T-cell (primary cell): ENCODE results near the gene MIEF1. TPM values are rescaled to one million over a fixed set of nuclear protein-coding genes. Genes with fewer than 3 reads are reported as not detected.
"Not testable (repeated sequence)": the region's sequence is repeated elsewhere in the genome, so short reads cannot be mapped to it uniquely, and the experiment has no call there.

Source experiments
- ATAC-seq, 4 experiments: fragments of 200-7000 bp in 3 of 4; fragments of 150-1000 bp in 1 of 4; cut with Tn5 transposase; replicated peaks in 1 of 4; 1 replicate in 3 of 4; 2 replicates in 1 of 4; pipeline ENCODE4 v1.10.0; 2021; ENCODE audit warnings: moderate library complexity in 3 of 4, mild to moderate bottlenecking in 2 of 4, moderate number of reproducible peaks in 1 of 4
- CTCF ChIA-PET, 2 donors: fragments of 300-600 bp; sonication (Branson Sonifier 250); formaldehyde crosslinking; loops; one replicate each; lab custom pipeline; 2022; ENCODE audit warnings: antibody characterized with exemption in 2 of 2; lab: Charles Lee
- POLR2A ChIA-PET, 2 donors: fragments of 300-600 bp; sonication (Branson Sonifier 250); formaldehyde crosslinking; loops; one replicate each; lab custom pipeline; 2022; ENCODE audit warnings: antibody characterized with exemption in 2 of 2; lab: Charles Lee
- DNase-seq, 35 experiments: peaks; one replicate each; pipeline versions ENCODE4 v3.0.0 to v3.0.0-alpha.2; 2013 to 2023
- H3K27ac ChIP-seq: one replicate; pipeline ENCODE4 v1.5.1; 2013; ENCODE audit warnings: low read length
- H3K27me3 ChIP-seq, 2 experiments: replicated peaks in 1 of 2; 1 replicate in 1 of 2; 2 replicates in 1 of 2; pipeline versions ENCODE4 v1.6.1 to v1.7.0; 2013; ENCODE audit warnings: low read length in 1 of 2, mixed read lengths in 1 of 2; ENCODE audit not compliant: control insufficient read depth in 2 of 2, insufficient read depth in 2 of 2; ENCODE audit errors: extremely low read depth in 1 of 2
- H3K36me3 ChIP-seq, 2 donors: 1 replicate in 1 of 2; 2 replicates in 1 of 2; pipeline versions ENCODE4 v1.6.1 to v1.7.0; 2013; ENCODE audit warnings: low read length in 1 of 2; ENCODE audit not compliant: control insufficient read depth in 2 of 2, insufficient read depth in 1 of 2; ENCODE audit errors: extremely low read depth in 1 of 2
- H3K4me1 ChIP-seq, 2 experiments: 1 replicate in 1 of 2; 2 replicates in 1 of 2; pipeline versions ENCODE4 v1.6.1 to v1.7.0; 2013; ENCODE audit warnings: low read length in 2 of 2, mixed read lengths in 1 of 2; ENCODE audit not compliant: insufficient read depth in 2 of 2, control insufficient read depth in 1 of 2; ENCODE audit errors: extremely low read depth in 1 of 2
- H3K4me3 ChIP-seq, 2 donors: 1 replicate in 1 of 2; 2 replicates in 1 of 2; pipeline versions ENCODE4 v1.5.1 to v1.7.0; 2013; ENCODE audit warnings: mild to moderate bottlenecking in 2 of 2, low read length in 1 of 2, moderate library complexity in 1 of 2; ENCODE audit not compliant: control insufficient read depth in 1 of 2; ENCODE audit errors: extremely low read depth in 1 of 2
- H3K9me3 ChIP-seq: 2 replicates; pipeline ENCODE4 v1.7.0; 2013
- H3K27ac Mint-ChIP-seq, 2 donors: one replicate each; pipeline ENCODE4 v1.8.0; 2020 to 2021; ENCODE audit warnings: mild to moderate bottlenecking in 2 of 2, mixed read lengths in 2 of 2
- H3K27me3 Mint-ChIP-seq, 2 donors: one replicate each; pipeline ENCODE4 v1.8.0; 2021 to 2022; ENCODE audit warnings: mixed read lengths in 2 of 2
- H3K36me3 Mint-ChIP-seq: one replicate; pipeline ENCODE4 v1.8.0; 2021; ENCODE audit warnings: mixed read lengths
- H3K4me1 Mint-ChIP-seq, 3 donors: one replicate each; pipeline ENCODE4 v1.8.0; 2020 to 2022; ENCODE audit warnings: mixed read lengths in 3 of 3, mild to moderate bottlenecking in 1 of 3
- H3K4me3 Mint-ChIP-seq, 3 donors: one replicate each; pipeline ENCODE4 v1.8.0; 2020 to 2022; ENCODE audit warnings: mild to moderate bottlenecking in 3 of 3, mixed read lengths in 3 of 3, moderate library complexity in 3 of 3
- H3K9me3 Mint-ChIP-seq, 3 donors: one replicate each; pipeline ENCODE4 v1.8.0; 2020 to 2022; ENCODE audit warnings: mixed read lengths in 3 of 3
- WGBS: methylation state at CpG from one replicate; pipeline ENCODE4 v1.1.5; 2013; ENCODE audit warnings: missing lambda C conversion rate; ENCODE audit not compliant: insufficient coverage; 5-methylcytosine and 5-hydroxymethylcytosine counted together
- total RNA-seq, 35 experiments: library from RNA in 6 of 35; stranded (reverse) in 6 of 35; fragments of 120-200 nt in 1 of 35; gene quantifications; one replicate each; pipeline versions ENCODE4 v1.2.1 to v1.2.4 and lab custom pipeline; 2013 to 2026

The MIEF1 gene
- total RNA-seq, 5 donors from 2014 or later (not counting 1 experiment from before 2014, with no cell fraction given), result 19.7 to 44.1 (median 38.5) TPM

GRCh38 chr22:39518996-39519680 is 17.0 kb downstream of the MIEF1 start:
- 6% methylated on average over 20 of the region's 24 CpGs for WGBS
- H3K27me3 ChIP-seq, result no peaks in the 10 kb centered on the region
- Mint-ChIP-seq H3K4me3 (peak overlapping the region; percentile 85 to 95 (median 94)), H3K36me3 (peaks cover 36% of the 10 kb centered on the region), H3K27ac (peak overlapping the region; percentile 96 to 98), H3K4me1 (peaks cover 37 to 45% (median 45%) of the 10 kb centered on the region in 3 donors), H3K9me3 (no peaks in the 10 kb centered on the region), H3K27me3 (peaks cover 0 to 2% of the 10 kb centered on the region in 2 donors)
- CTCF ChIA-PET, result interaction anchor here (0.5 to 2.2 kb wide), 6 partner anchors 10 to 491 kb away, joined by 3 to 17 read pairs (median 4); no protein-coding TSS in a partner anchor
- peak overlapping the region; percentile 83 for H3K27ac ChIP-seq
- POLR2A ChIA-PET, result interaction anchor here (0.6 to 1.3 kb wide), 12 partner anchors 10 to 1987 kb away, joined by 3 to 29 read pairs (median 4); partner anchors contain the start of genes MIEF1 (in 2 of the 2), RPL3 (in 1 of the 2) and TAB1 (in 1 of the 2)
- peaks cover 14 to 50% of the 10 kb centered on the region in 2 donors for H3K36me3 ChIP-seq
- H3K4me3 ChIP-seq, result peak overlapping the region; percentile 89 to 99
- no peak for ATAC-seq
- no peaks in the 10 kb centered on the region for H3K9me3 ChIP-seq
- no peak for DNase-seq
- peaks cover 24 to 42% of the 10 kb centered on the region in 2 experiments for H3K4me1 ChIP-seq

GRCh38 chr22:39519681-39520225 is 17.7 kb downstream of the MIEF1 start:
- Mint-ChIP-seq H3K36me3 (peaks cover 33% of the 10 kb centered on the region), H3K9me3 (no peaks in the 10 kb centered on the region), H3K27me3 (peaks cover 0 to 2% of the 10 kb centered on the region in 2 donors), H3K4me1 (peaks cover 35 to 47% (median 46%) of the 10 kb centered on the region in 3 donors), H3K4me3 (peak overlapping the region; percentile 85 to 95 (median 94)), H3K27ac (peak overlapping the region; percentile 96 to 98)
- peaks cover 19 to 48% of the 10 kb centered on the region in 2 donors for H3K36me3 ChIP-seq
- DNase-seq, result peak in 16 of 35 experiments; percentile 24 to 97 (median 96)
- CTCF ChIA-PET, result interaction anchor here (0.5 to 2.2 kb wide), 9 partner anchors 9 to 525 kb away, joined by 3 to 17 read pairs (median 4); partner anchors contain the start of gene MIEF1 (in 1 of the 2)
- peak overlapping the region; percentile 89 to 99 for H3K4me3 ChIP-seq
- H3K4me1 ChIP-seq, result peaks cover 24 to 47% of the 10 kb centered on the region in 2 experiments
- no peaks in the 10 kb centered on the region for H3K27me3 ChIP-seq
- H3K27ac ChIP-seq, result peak overlapping the region; percentile 83
- WGBS, result under 1% methylated on average over 46 of the region's 47 CpGs
- POLR2A ChIA-PET, result interaction anchor here (0.6 to 1.3 kb wide), 17 partner anchors 9 to 1986 kb away, joined by 3 to 29 read pairs (median 4); partner anchors contain the start of genes MIEF1 (in 2 of the 2), RPL3 (in 1 of the 2) and TAB1 (in 1 of the 2)
- peak; percentile 90 to 92 (median 91) for ATAC-seq
- H3K9me3 ChIP-seq, result no peaks in the 10 kb centered on the region

- POLR2A ChIA-PET, result interaction anchor here (0.6 to 1.3 kb wide), 15 partner anchors 9 to 723 kb away, joined by 3 to 29 read pairs (median 4); partner anchors contain the start of genes MIEF1 (in 2 of the 2), RPL3 (in 1 of the 2) and TAB1 (in 1 of the 2)
- H3K4me1 ChIP-seq, result peaks cover 24 to 54% of the 10 kb centered on the region in 2 experiments
- peaks cover 15 to 47% of the 10 kb centered on the region in 2 donors for H3K36me3 ChIP-seq
- peak within 1 kb of the TSS; percentile 83 for H3K27ac ChIP-seq
- Mint-ChIP-seq H3K27me3 (peaks cover 0 to 2% of the 10 kb centered on the region in 2 donors), H3K27ac (peak within 1 kb of the TSS; percentile 96 to 98), H3K4me1 (peaks cover 42 to 54% (median 53%) of the 10 kb centered on the region in 3 donors), H3K9me3 (no peaks in the 10 kb centered on the region), H3K36me3 (peaks cover 30% of the 10 kb centered on the region), H3K4me3 (peak within 1 kb of the TSS; percentile 85 to 95 (median 94))
- peak within 1 kb of the TSS; percentile 89 to 99 for H3K4me3 ChIP-seq
- peak in 33 of 35 experiments; percentile 34 to 99 (median 95) for DNase-seq
- H3K9me3 ChIP-seq, result no peaks in the 10 kb centered on the region
- WGBS, result under 1% methylated on average over 67 of the region's 86 CpGs
- peak; percentile 47 to 63 (median 54) for ATAC-seq
- CTCF ChIA-PET, result interaction anchor here (0.7 to 2.2 kb wide), 7 partner anchors 9 to 524 kb away, joined by 3 to 17 read pairs (median 5); partner anchors contain the start of gene MIEF1 (in 1 of the 2)
- no peaks in the 10 kb centered on the region for H3K27me3 ChIP-seq
Observed at GRCh38 chr22:39520226-39521105, 18.4 kb downstream of the MIEF1 start, which contains the start of gene ATF4. TSS of gene ATF4 (plus strand) at chr22:39520562. CDS start at chr22:39521446, 884 bp downstream.

- CTCF ChIA-PET, result interaction anchor here in 1 of 2 donors (2.2 kb wide), 1 partner anchor 8 kb away, joined by 17 read pairs; no protein-coding TSS in a partner anchor
- DNase-seq, result peak in 1 of 35 experiments; percentile 9
- not testable (repeated sequence) for H3K27me3 Mint-ChIP-seq, H3K27me3 ChIP-seq, H3K9me3 Mint-ChIP-seq, ATAC-seq, H3K9me3 ChIP-seq
- H3K4me3 Mint-ChIP-seq, result peak overlapping the region; percentile 85 to 95 (median 94)
- H3K27ac ChIP-seq, result peak overlapping the region; percentile 83
- peaks cover 50 to 59% (median 59%) of the 10 kb centered on the region in 3 donors for H3K4me1 Mint-ChIP-seq
- 0% methylated on average over 6 of the region's 28 CpGs for WGBS
- POLR2A ChIA-PET, result interaction anchor here (0.6 kb wide), 2 partner anchors 11 to 75 kb away, joined by 3 to 4 read pairs; no protein-coding TSS in a partner anchor
- peaks cover 27% of the 10 kb centered on the region for H3K36me3 Mint-ChIP-seq
- H3K36me3 ChIP-seq, result peaks cover 14 to 41% of the 10 kb centered on the region in 2 donors
- peak overlapping the region; percentile 96 to 98 for H3K27ac Mint-ChIP-seq
- peak overlapping the region; percentile 89 to 99 for H3K4me3 ChIP-seq
- H3K4me1 ChIP-seq, result peaks cover 24 to 63% of the 10 kb centered on the region in 2 experiments
Observed at GRCh38 chr22:39521106-39521885, 19.2 kb downstream of the MIEF1 start.

- no CpG with 5 or more reads among the region's 5 CpGs for WGBS
- ChIA-PET POLR2A (interaction anchor here (0.7 to 1.3 kb wide), 4 partner anchors 25 to 522 kb away, joined by 3 to 9 read pairs (median 4); partner anchors contain the start of gene TAB1 (in 1 of the 2)), CTCF (interaction anchor here (0.6 to 1.3 kb wide), 3 partner anchors 19 to 175 kb away, joined by 3 to 5 read pairs (median 3); partner anchors contain the start of gene MIEF1 (in 1 of the 2))
- Mint-ChIP-seq H3K36me3 (peaks cover 27% of the 10 kb centered on the region), H3K4me1 (peaks cover 56 to 65% (median 64%) of the 10 kb centered on the region in 3 donors), H3K27ac (peak overlapping the region; percentile 96 to 98), H3K4me3 (peak overlapping the region; percentile 85 to 95 (median 94))
- ATAC-seq, DNase-seq, H3K27me3 ChIP-seq, H3K27me3 Mint-ChIP-seq, H3K9me3 Mint-ChIP-seq, H3K9me3 ChIP-seq: not testable (repeated sequence)
- Histone ChIP-seq H3K4me1 (peaks cover 29 to 71% of the 10 kb centered on the region in 2 experiments), H3K27ac (peak overlapping the region; percentile 83), H3K36me3 (peaks cover 14 to 44% of the 10 kb centered on the region in 2 donors), H3K4me3 (peak overlapping the region in 1 of 2 donors; percentile 99)
Observed at GRCh38 chr22:39522091-39522490, 20.0 kb downstream of the MIEF1 start.
